Activated naive CD8-positive, alpha-beta T cell treated with anti-CD3 and anti-CD28 coated beads for 36 hours (primary cell): Measurements from ENCODE around the gene BMP7. TPM values are rescaled to one million over a fixed set of nuclear protein-coding genes. Genes with fewer than 3 reads are reported as not detected.
"Not testable (repeated sequence)": the region's sequence is repeated elsewhere in the genome, so short reads cannot be mapped to it uniquely, and the experiment has no call there.

Experiments
- DNase-seq: peaks from one replicate; pipeline ENCODE4 v3.0.0; 2021
- H3K27ac Mint-ChIP-seq: one replicate; pipeline ENCODE4 v1.8.0; 2022; ENCODE audit warnings: mild to moderate bottlenecking, moderate library complexity, mixed read lengths
- H3K27me3 Mint-ChIP-seq: one replicate; pipeline ENCODE4 v1.8.0; 2022; ENCODE audit warnings: mild to moderate bottlenecking, mixed read lengths
- H3K36me3 Mint-ChIP-seq: one replicate; pipeline ENCODE4 v1.8.0; 2021; ENCODE audit warnings: mild to moderate bottlenecking, mixed read lengths
- H3K4me1 Mint-ChIP-seq: one replicate; pipeline ENCODE4 v1.8.0; 2021; ENCODE audit warnings: mixed read lengths
- H3K4me3 Mint-ChIP-seq: one replicate; pipeline ENCODE4 v1.8.0; 2022; ENCODE audit warnings: mild to moderate bottlenecking, moderate library complexity, mixed read lengths
- H3K9me3 Mint-ChIP-seq: one replicate; pipeline ENCODE4 v1.8.0; 2022; ENCODE audit warnings: mixed read lengths
- total RNA-seq, 2 experiments: library from RNA; stranded (reverse); gene quantifications; one replicate each; pipeline ENCODE4 v1.2.3, GENCODE V29; 2021

Gene BMP7
- total RNA-seq, 2 experiments from 2014 or later: not detected

DNA sequence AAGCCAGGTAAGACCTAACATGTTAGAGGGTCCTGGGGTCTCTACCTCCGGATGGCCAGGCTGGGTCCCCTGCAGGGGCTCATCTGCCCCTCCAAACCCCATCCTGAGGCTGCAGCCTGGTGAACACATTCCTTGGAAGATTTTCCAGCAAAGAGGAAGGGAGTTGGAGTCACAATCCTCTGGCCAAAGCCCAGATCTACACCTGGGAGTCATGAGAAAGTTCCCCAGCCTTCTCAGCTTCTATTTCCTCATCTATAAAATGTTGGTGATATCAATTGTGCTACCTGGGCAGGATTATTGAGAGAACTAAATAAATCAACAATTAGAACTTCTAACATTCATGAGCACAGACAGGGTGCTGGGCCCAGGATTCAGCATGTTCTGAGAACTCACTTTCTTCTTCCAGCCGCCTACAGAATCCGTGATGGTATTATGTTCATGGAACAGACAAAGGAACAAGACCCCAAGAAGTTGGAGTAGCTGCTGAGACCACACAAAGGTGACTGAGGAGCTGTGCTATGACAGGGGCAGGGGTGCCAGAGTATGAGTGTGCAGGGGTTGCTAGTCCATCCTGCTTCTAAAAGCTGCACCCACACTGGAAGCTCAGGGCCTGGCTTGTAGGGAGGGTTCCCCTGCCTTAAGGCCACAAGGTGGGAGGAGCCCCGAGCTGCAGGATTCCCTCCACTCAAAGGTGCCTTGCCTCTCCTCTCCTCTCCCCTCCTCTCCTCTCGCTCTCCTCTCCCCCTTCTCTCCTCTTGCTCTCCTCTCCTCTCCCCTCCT is 68.9 kb downstream of the BMP7 start:
- DNase-seq: no peak
- Mint-ChIP-seq H3K4me3 (no peak overlapping the region), H3K27ac (no peak overlapping the region), H3K4me1 (no peaks in the 10 kb centered on the region), H3K9me3 (no peaks in the 10 kb centered on the region), H3K36me3 (no peaks in the 10 kb centered on the region), H3K27me3 (peaks cover 4% of the 10 kb centered on the region)

DNA sequence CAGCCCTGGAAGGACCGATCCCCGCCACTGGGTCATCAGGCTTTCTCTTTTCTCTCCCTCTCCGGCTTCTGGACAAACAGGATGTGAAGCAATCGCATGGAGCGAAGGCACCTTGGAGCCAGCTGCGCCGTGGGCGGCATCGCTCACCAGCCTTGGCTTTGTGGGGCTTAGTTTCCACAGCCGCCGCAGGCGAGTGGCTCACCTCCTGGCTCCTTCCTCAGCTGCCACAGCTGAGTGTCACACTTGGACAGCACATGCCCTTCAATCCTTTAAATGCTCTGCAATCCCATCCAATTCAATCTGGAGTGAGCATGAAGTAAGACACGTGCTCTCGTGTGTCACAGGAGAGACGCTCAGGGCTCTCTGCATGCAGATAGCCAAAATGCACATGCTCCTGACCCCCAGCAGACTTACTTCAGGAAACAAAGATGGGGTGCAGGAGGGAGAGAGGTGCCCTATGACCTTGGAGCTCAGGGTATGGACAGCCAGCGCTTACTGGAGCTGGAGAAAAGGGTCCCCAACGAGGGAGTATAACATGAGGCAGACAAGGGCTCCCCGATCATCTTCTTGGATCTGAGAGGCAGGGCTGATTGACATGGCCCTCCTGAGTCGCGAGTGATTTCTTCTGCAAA is 70.9 kb downstream of the BMP7 start:
- H3K4me1 Mint-ChIP-seq: no peaks in the 10 kb centered on the region
- H3K27me3 Mint-ChIP-seq: peaks cover 4% of the 10 kb centered on the region
- no peak overlapping the region for H3K27ac Mint-ChIP-seq

DNA sequence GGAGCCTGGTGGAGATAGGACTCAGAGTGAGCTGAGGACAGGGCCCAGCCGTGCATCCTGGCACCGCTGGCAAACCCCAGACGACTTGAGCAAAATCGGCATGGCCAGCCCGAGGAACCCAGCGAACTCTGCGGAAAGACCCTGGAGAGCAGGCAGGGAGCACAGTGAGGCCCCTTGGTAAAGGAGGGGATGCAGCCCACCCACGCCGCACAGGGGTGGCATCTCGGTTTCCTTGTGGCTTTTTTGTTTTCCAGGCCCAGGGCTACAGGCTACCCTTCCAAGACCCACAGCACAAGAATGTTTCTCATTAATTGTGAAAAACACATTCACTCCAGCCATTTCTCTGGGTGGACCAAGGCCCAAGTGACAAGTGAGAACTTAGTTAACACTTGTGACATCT is 71.4 kb downstream of the BMP7 start:
- H3K4me1 Mint-ChIP-seq: no peaks in the 10 kb centered on the region
- H3K27me3 Mint-ChIP-seq: peaks cover under 1% of the 10 kb centered on the region
- no peak for DNase-seq
- no peaks in the 10 kb centered on the region for H3K36me3 Mint-ChIP-seq
- no peak overlapping the region for H3K27ac Mint-ChIP-seq
- H3K9me3 Mint-ChIP-seq: no peaks in the 10 kb centered on the region
- H3K4me3 Mint-ChIP-seq: no peak overlapping the region

More for the DNA sequence above, 70.9 kb downstream of the BMP7 start:
- H3K36me3 Mint-ChIP-seq: no peaks in the 10 kb centered on the region
- no peaks in the 10 kb centered on the region for H3K9me3 Mint-ChIP-seq
- no peak overlapping the region for H3K4me3 Mint-ChIP-seq
- no peak for DNase-seq

DNA sequence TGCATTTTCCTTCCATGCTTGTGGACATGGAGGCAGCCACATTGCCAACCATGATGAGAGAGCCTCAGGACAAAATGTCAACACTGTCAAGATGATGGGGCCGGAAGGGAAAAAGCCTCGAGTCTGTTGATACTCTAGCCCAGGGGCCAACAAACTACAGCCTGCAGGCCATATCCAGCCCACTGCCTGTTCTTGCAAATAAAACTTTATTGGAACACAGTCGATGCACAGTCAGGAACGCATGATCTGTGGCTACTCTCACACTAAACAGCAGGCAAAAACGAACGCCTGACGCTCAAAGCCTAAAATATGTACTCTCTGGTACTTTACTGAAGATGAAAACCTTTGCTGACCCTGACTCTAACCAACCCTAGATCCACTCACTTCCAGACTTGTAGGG is 72.3 kb downstream of the BMP7 start:
- Mint-ChIP-seq H3K36me3 (no peaks in the 10 kb centered on the region), H3K27me3 (no peaks in the 10 kb centered on the region), H3K27ac (no peak overlapping the region), H3K4me1 (no peaks in the 10 kb centered on the region), H3K9me3 (no peaks in the 10 kb centered on the region), H3K4me3 (no peak overlapping the region)
- DNase-seq: no peak

DNA sequence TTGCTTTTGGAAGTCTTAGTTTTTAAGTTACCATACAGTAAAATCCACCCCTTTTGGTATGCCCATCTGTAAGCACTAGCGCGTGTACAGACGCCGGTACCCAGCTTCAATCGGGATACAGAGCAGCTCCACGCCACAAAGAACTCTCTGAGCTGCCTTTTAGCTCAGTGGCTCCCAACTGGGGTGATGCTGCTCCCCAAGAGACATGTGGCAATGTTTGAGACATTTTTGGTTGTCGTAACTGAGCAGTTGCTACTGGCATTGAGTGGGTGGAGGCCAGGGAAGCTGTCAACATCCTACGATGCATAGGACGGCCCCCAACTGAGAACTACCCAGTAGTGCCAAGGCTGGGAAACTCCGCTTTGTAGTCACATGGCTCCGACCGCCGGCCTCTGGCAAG is 73.3 kb downstream of the BMP7 start:
- Mint-ChIP-seq H3K36me3 (no peaks in the 10 kb centered on the region), H3K9me3 (no peaks in the 10 kb centered on the region), H3K27me3 (no peaks in the 10 kb centered on the region), H3K27ac (no peak overlapping the region), H3K4me3 (no peak overlapping the region), H3K4me1 (no peaks in the 10 kb centered on the region)
- no peak for DNase-seq

DNA sequence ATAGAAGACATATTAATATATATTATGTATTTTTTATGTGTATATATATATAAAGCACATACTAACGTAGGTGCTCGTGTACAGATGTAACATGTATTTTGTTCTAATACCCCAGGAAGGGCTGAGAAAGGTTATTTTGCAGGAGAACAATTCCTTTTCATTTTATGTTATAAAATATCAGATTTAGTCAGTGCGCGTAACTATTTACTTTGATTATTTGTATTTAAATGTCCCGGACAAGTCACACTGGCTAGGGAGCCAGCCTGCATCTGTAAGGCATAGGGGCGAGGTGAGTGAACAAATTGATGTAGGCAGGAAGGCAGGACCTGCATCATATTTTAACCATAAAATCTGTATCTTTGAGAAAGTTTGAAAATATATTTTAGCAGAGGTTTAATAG is 74.1 kb downstream of the BMP7 start:
- H3K9me3 Mint-ChIP-seq: no peaks in the 10 kb centered on the region
- H3K36me3 Mint-ChIP-seq: no peaks in the 10 kb centered on the region
- H3K27me3 Mint-ChIP-seq: no peaks in the 10 kb centered on the region
- no peaks in the 10 kb centered on the region for H3K4me1 Mint-ChIP-seq
- DNase-seq: no peak
- no peak overlapping the region for H3K27ac Mint-ChIP-seq
- no peak overlapping the region for H3K4me3 Mint-ChIP-seq

DNA sequence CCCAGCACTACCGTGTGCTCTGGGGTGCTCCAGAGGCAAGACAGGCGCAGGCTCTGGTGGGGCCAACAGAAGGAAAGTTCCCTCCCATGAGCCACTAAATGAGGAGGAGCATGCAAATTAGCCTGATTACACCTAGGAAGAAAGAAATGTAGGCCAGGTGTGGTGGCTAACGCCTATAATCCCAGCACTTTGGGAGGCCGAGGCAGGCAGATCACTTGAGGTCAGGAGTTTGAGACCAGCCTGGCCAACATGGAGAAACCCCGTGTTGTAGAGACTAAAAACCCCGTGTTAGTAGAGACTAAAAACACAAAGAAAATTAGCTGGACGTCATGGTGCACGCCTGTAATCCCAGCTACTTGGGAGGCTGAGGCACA is 75.2 kb downstream of the BMP7 start:
- not testable (repeated sequence) for H3K4me1 Mint-ChIP-seq, H3K4me3 Mint-ChIP-seq, H3K27me3 Mint-ChIP-seq, H3K27ac Mint-ChIP-seq, H3K9me3 Mint-ChIP-seq, DNase-seq, H3K36me3 Mint-ChIP-seq

DNA sequence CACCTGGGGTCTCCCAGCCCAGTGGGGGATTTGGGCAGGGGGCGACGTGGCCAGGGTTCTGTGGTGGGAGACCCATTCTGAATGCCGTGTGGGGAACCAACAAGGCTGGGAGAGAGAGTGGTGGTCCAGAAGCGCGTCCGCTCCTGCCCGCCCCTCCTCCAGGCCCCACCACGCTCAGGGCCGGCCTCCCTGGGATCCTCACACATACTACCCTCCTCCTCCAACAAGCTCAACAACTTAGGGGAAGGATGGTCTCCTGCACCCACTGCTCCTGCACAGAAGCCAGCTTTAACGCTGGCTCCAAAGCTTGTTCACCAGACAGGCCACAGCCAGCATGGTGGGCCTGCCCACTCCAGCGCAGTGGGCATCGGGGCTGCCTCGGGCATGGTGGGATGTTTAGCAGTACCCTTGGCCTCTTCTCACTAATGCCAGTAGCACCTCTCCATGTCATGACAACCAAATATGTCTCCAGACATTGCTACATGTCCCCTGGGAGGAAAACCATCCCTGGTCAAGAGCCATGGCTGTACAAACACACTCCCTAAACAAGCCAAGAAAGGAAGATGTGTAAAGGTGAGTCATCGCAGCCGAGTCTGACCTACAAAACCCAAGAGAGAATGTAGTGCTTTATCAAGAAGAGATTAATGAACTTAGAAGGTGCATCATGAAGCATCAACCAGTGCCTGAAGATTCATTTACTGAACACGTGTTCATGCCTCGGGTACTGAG is 75.7 kb downstream of the BMP7 start:
- no peaks in the 10 kb centered on the region for H3K4me1 Mint-ChIP-seq
- H3K9me3 Mint-ChIP-seq: no peaks in the 10 kb centered on the region
- H3K4me3 Mint-ChIP-seq: no peak overlapping the region
- no peak for DNase-seq
- H3K36me3 Mint-ChIP-seq: no peaks in the 10 kb centered on the region
- H3K27ac Mint-ChIP-seq: no peak overlapping the region
- H3K27me3 Mint-ChIP-seq: no peaks in the 10 kb centered on the region

DNA sequence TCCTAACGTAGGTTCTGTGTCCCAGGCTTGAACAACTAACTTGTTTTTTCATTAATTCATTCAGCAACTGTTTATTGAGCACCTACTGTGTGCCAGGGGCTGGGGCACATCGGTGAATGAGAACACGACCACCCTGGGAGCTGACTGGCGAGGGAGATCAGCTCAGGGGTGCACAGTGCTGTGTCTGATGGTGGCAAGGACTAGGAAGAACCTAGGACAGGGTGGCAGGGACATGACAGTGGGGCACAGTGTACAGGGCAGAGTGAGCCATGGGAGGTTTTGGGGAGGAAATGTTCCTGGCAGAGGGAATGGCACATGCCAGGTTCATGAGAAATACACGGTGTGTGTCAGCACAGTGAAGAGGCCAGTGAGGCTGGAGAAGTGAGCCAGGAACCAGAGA is 76.7 kb downstream of the BMP7 start:
- Mint-ChIP-seq H3K4me3 (no peak overlapping the region), H3K27ac (no peak overlapping the region), H3K9me3 (no peaks in the 10 kb centered on the region), H3K36me3 (no peaks in the 10 kb centered on the region), H3K27me3 (no peaks in the 10 kb centered on the region), H3K4me1 (no peaks in the 10 kb centered on the region)
- no peak for DNase-seq

DNA sequence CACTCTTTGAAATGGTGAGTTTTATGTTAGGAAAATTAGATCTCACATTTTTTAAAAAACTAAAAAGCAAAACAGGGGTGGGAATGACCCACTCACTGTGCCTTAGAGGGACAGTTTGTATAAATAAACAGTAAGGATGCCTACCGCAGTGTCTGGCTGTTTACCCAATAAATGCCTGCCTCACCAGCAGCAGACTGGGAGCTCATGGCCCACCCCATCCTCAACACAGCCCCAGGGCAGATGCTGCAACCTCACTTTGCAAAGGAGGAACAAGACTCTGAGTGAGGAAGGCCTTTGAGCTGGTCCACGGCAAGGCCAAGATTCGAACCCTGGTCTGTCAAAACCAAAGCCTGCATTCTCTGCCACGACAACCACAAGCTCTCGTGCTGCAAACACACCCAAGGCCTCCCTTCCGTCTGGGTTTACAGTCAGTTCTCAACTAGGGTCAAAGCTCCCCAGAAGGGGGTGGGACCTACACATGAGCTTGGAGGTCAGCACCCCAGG is 77.8 kb downstream of the BMP7 start:
- H3K4me3 Mint-ChIP-seq: no peak overlapping the region
- no peak overlapping the region for H3K27ac Mint-ChIP-seq
- no peaks in the 10 kb centered on the region for H3K9me3 Mint-ChIP-seq
- H3K36me3 Mint-ChIP-seq: no peaks in the 10 kb centered on the region
- no peak for DNase-seq
- no peaks in the 10 kb centered on the region for H3K4me1 Mint-ChIP-seq
- H3K27me3 Mint-ChIP-seq: no peaks in the 10 kb centered on the region

DNA sequence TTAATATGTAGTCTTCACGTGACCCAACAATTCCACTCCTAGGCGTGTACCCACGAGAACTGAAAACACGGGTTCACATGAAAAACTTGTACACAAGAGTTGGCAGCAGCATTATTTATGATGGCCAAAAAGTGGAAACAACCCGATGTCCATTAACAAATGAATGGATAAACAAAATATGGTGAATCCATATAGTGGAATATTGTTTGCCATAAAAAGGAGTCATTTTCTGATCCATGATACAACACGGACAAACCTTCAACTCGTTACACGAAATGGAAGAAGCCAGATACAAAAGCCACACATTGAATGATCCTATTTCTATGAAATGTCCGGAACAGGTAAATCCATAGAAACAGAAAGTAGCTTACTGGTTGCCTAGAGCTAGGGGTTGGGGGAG is 78.4 kb downstream of the BMP7 start:
- Mint-ChIP-seq H3K9me3 (no peaks in the 10 kb centered on the region), H3K27ac (no peak overlapping the region), H3K36me3 (no peaks in the 10 kb centered on the region), H3K27me3 (no peaks in the 10 kb centered on the region), H3K4me1 (no peaks in the 10 kb centered on the region), H3K4me3 (no peak overlapping the region)
- DNase-seq: no peak

DNA sequence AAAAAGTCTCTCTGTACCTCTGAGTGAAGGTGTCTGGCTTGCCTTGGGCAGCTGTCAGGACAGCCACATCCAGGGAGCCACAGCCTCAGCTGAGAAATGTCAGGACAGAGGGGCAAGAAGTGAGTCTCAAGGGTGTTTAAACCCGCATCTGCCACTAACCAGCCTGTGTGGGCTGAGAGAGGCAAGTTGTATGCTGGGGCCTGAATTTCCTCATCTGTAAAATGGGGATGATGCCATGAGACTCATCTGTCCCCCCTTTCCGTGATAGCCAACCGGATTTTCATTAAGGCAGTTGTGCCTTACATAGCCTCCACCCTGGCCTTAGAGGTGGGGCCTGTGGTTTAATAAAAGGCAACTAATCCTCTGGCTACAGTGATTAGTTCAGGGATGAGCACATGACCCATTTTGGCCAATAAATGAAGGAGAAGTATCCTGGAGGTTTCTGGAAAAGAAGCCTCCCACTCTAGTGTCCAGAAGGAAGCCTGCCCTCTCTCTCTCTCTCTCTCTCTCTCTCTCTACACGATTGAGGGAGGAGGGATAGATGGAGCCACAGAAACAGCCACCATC is 79.3 kb downstream of the BMP7 start:
- no peak overlapping the region for H3K27ac Mint-ChIP-seq
- H3K4me3 Mint-ChIP-seq: no peak overlapping the region
- no peaks in the 10 kb centered on the region for H3K27me3 Mint-ChIP-seq
- H3K36me3 Mint-ChIP-seq: no peaks in the 10 kb centered on the region
- no peaks in the 10 kb centered on the region for H3K4me1 Mint-ChIP-seq
- DNase-seq: no peak
- no peaks in the 10 kb centered on the region for H3K9me3 Mint-ChIP-seq

DNA sequence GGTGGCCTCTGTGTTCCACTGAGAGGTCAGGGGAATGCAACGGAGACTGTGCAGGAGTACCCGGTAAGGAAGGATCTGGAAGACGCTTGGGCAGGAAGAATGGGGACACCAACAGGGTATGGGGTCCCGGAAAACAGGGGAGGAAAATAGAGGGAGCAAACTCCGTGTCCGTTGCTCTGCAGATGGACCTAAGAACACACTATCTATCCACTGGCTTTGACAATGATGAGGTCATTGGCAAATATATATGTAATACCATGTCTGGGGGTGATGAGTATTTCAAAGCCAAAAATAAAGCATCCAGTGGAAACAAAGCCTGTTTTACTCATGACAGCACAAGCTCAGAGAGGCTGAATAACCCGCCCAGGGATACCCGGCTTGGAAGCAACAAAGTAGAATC is 80.2 kb downstream of the BMP7 start:
- Mint-ChIP-seq H3K27ac (no peak overlapping the region), H3K36me3 (no peaks in the 10 kb centered on the region), H3K9me3 (no peaks in the 10 kb centered on the region), H3K27me3 (peaks cover 7% of the 10 kb centered on the region), H3K4me3 (no peak overlapping the region), H3K4me1 (no peaks in the 10 kb centered on the region)
- DNase-seq: no peak

DNA sequence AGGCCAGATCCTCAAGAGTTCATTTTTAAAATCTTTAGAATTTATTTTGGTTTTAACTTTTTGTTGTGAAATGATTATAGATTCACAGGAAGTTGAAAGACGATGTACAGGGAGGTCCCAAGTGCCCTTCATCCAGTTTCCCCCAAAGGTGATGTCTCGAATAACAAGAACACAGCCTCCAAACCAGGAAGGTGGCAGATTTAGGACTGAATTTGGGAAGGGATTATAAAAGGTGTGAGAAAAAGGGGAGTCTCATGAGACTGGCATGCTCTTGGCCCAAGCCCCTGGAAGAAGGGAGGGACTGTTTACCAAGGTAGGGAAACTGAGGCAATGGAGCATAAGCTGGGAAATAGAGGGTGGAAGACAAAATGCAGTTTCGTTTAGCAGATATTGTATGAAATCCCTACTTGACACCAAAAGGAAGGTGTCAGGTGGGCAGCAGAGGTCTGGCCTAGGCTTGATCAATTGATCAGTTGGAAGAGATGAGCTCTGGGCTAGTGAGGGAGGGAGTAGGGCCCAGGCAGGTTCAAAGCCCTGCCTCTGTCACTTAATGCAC is 81.2 kb downstream of the BMP7 start:
- H3K27me3 Mint-ChIP-seq: peaks cover 10% of the 10 kb centered on the region
- H3K9me3 Mint-ChIP-seq: no peaks in the 10 kb centered on the region
- H3K27ac Mint-ChIP-seq: no peak overlapping the region
- no peaks in the 10 kb centered on the region for H3K36me3 Mint-ChIP-seq
- no peaks in the 10 kb centered on the region for H3K4me1 Mint-ChIP-seq
- DNase-seq: no peak
- no peak overlapping the region for H3K4me3 Mint-ChIP-seq

DNA sequence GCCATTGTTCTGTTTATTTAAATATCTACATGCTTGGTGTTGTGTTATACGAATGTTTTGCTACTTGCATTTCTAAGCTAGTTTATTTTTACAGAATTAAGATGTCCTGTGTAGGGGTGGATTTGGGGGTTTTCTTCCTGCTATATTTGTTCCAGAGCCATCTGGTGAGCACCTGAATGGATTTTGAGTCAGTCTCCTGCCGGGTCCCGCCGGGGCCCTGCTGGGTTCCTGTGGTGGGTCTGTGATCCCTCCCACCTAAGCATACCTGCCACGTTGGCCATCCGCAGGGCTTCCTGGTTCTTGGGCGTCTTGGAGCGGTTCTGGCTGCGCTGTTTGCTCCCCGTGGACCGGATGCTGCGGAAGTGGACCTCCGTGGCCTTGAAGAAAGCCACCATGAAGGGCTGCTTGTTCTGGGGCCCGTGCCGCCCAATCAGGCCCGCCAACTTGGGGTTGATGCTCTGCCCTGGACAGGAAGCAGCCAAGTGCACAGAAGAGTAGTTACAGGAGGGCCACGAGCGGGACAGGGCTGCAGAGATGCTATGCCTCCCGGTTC is 82.9 kb downstream of the BMP7 start:
- DNase-seq: no peak
- Mint-ChIP-seq H3K4me3 (no peak overlapping the region), H3K4me1 (peaks cover 2% of the 10 kb centered on the region), H3K27me3 (peaks cover 22% of the 10 kb centered on the region), H3K27ac (no peak overlapping the region), H3K9me3 (no peaks in the 10 kb centered on the region), H3K36me3 (no peaks in the 10 kb centered on the region)
